DND-41 (cell line): ENCODE data around the gene EMD.

ENCODE experiments used
- ATAC-seq: fragments of 200-7000 bp; cut with Tn5 transposase; 3 replicates; pipeline ENCODE4 v1.9.1; 2021; ENCODE audit warnings: low read depth; ENCODE audit not compliant: insufficient read depth
- DNase-seq: peaks from one replicate; pipeline ENCODE4 v3.0.0-alpha.2; 2020
- H2AFZ ChIP-seq: 2 replicates; pipeline ENCODE4 v1.6.0; 2012; ENCODE audit warnings: low read depth, low read length
- H3K27ac ChIP-seq: 2 replicates; pipeline ENCODE4 v1.5.1; 2012; ENCODE audit warnings: low read length, inconsistent platforms
- H3K27me3 ChIP-seq: fragments of 200-600 bp; sonication (generic); 2 replicates; pipeline ENCODE4 v1.6.0; 2012; ENCODE audit warnings: low read length, mild to moderate bottlenecking, inconsistent platforms; ENCODE audit not compliant: insufficient read depth, poor library complexity
- H3K36me3 ChIP-seq: 2 replicates; pipeline ENCODE4 v1.5.1; 2012; ENCODE audit warnings: low read length, inconsistent platforms; ENCODE audit not compliant: insufficient read depth
- H3K4me1 ChIP-seq: 2 replicates; pipeline ENCODE4 v1.5.1; 2012; ENCODE audit warnings: mild to moderate bottlenecking, low read length; ENCODE audit not compliant: insufficient read depth
- H3K4me2 ChIP-seq: 2 replicates; pipeline ENCODE4 v1.6.0; 2012; ENCODE audit warnings: mild to moderate bottlenecking, moderate library complexity, low read length, inconsistent platforms; ENCODE audit not compliant: insufficient read depth
- H3K4me3 ChIP-seq, 2 experiments: fragments of 200-600 bp in 1 of 2; shearing (Covaris generic) in 1 of 2; 2 replicates each; pipeline ENCODE4 v1.5.1; 2012 to 2016; ENCODE audit warnings: inconsistent platforms in 2 of 2, low read length in 2 of 2, mild to moderate bottlenecking in 2 of 2, low read depth in 1 of 2, moderate library complexity in 1 of 2
- H3K79me2 ChIP-seq: 2 replicates; pipeline ENCODE4 v1.6.0; 2012; ENCODE audit warnings: low read length, inconsistent platforms; ENCODE audit not compliant: insufficient read depth
- H3K9ac ChIP-seq: 2 replicates; pipeline ENCODE4 v1.6.0; 2012; ENCODE audit warnings: low read depth, mild to moderate bottlenecking, inconsistent platforms, low read length, moderate library complexity
- H3K9me3 ChIP-seq: 2 replicates; pipeline ENCODE4 v1.5.1; 2012; ENCODE audit warnings: low read length, moderate library complexity, mild to moderate bottlenecking, inconsistent platforms; ENCODE audit not compliant: insufficient read depth, severe bottlenecking
- H4K20me1 ChIP-seq: 2 replicates; pipeline ENCODE4 v1.6.0; 2012; ENCODE audit warnings: low read length; ENCODE audit not compliant: insufficient read depth
- CTCF ChIP-seq: IDR thresholded peaks from 2 replicates; pipeline ENCODE4 v1.5.1; 2012; ENCODE audit warnings: borderline replicate concordance, low read length, moderate library complexity, mild to moderate bottlenecking; ENCODE audit not compliant: poor library complexity, severe bottlenecking; ENCODE audit errors: extremely low read depth
- EZH2 ChIP-seq: IDR thresholded peaks from 3 replicates; pipeline ENCODE4 v1.6.1; 2012; ENCODE audit warnings: borderline replicate concordance, low read depth, mild to moderate bottlenecking, moderate library complexity, low read length, inconsistent platforms; ENCODE audit not compliant: severe bottlenecking

EMD gene

GRCh38 chrX:154362085-154362742, 16.9 kb upstream of the EMD start:
- H3K4me1 ChIP-seq, result peaks cover 6% of the 10 kb centered on the region
- peaks cover 93% of the 10 kb centered on the region for H3K36me3 ChIP-seq
- H3K27ac ChIP-seq, result no peak overlapping the region
- no peaks in the 10 kb centered on the region for H3K27me3 ChIP-seq
- no peak overlapping the region for H2AFZ ChIP-seq
- H3K79me2 ChIP-seq, result peaks cover 65% of the 10 kb centered on the region
- no peak overlapping the region for H3K9ac ChIP-seq
- no peaks in the 10 kb centered on the region for H3K9me3 ChIP-seq
- ATAC-seq (no peak), DNase-seq (no peak)
- H3K4me3 ChIP-seq, result no peak overlapping the region
- no peak for TF ChIP-seq CTCF
- TF ChIP-seq EZH2, result no peak
- H4K20me1 ChIP-seq, result peaks cover 82% of the 10 kb centered on the region
- H3K4me2 ChIP-seq, result no peak overlapping the region

- Histone ChIP-seq H3K27ac (no peak overlapping the region), H3K4me1 (peaks cover 23% of the 10 kb centered on the region), H3K9ac (no peak overlapping the region), H3K36me3 (peaks cover 93% of the 10 kb centered on the region), H2AFZ (no peak overlapping the region), H3K9me3 (no peaks in the 10 kb centered on the region), H3K4me2 (no peak overlapping the region), H4K20me1 (peaks cover 83% of the 10 kb centered on the region), H3K79me2 (peaks cover 74% of the 10 kb centered on the region), H3K27me3 (no peaks in the 10 kb centered on the region), H3K4me3 (no peak overlapping the region)
- TF ChIP-seq EZH2 (no peak), CTCF (no peak)
- DNase-seq (no peak), ATAC-seq (no peak)
These were observed 15.2 kb upstream of the EMD start for GRCh38 chrX:154363706-154364439.

- H3K9me3 ChIP-seq, result no peaks in the 10 kb centered on the region
- H4K20me1 ChIP-seq, result peaks cover 83% of the 10 kb centered on the region
- TF ChIP-seq EZH2, result no peak
- TF ChIP-seq CTCF, result no peak
- ATAC-seq (no peak), DNase-seq (no peak)
- H3K79me2 ChIP-seq, result peaks cover 82% of the 10 kb centered on the region
- no peak overlapping the region for H3K4me3 ChIP-seq
- no peaks in the 10 kb centered on the region for H3K27me3 ChIP-seq
- no peak overlapping the region for H3K27ac ChIP-seq
- H3K4me2 ChIP-seq, result no peak overlapping the region
- no peak overlapping the region for H3K9ac ChIP-seq
- peaks cover 89% of the 10 kb centered on the region for H3K36me3 ChIP-seq
- no peak overlapping the region for H2AFZ ChIP-seq
- H3K4me1 ChIP-seq, result peaks cover 30% of the 10 kb centered on the region
These were observed 14.0 kb upstream of the EMD start for GRCh38 chrX:154365052-154365600.
